D721Med (cell line): ENCODE results near the gene UST.

ENCODE experiments used
- DNase-seq: peaks from one replicate; pipeline ENCODE4 v3.0.0; 2011; ENCODE audit warnings: low spot score; ENCODE audit not compliant: insufficient read length
- FAIRE-seq: peaks from 2 replicates; lab custom pipeline; 2011; peaks lifted over from hg19 to GRCh38; lab: Jason Lieb, UNC
- TF ChIP-seq, protein P1 (sequence below): IDR thresholded peaks from 2 replicates; pipeline ENCODE4 v1.5.1; 2012; ENCODE audit warnings: mild to moderate bottlenecking, control low read depth; ENCODE audit not compliant: insufficient read depth; ENCODE audit errors: missing control alignments

UST gene

DNA sequence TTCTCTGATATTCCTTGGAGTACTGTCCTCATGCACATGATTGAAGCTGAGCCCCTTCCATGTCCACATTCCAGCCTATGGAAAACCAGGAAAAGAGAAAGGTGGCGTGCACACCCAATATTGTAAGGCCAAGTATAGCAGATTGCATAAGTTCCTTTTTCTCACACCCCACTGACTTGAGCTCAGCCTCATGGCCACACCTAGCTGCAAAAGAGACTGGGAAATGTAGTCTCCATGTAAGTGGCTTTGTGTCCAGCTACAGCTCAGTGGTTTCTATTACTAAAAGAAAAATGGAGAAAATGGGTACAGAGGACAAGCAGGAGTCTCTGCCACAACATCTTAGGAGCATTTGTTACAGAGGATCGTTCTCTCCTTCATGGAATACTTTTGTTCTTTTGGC, 10.8 kb upstream of the UST start:
- DNase-seq, result no peak
- TF ChIP-seq, protein P1, sequence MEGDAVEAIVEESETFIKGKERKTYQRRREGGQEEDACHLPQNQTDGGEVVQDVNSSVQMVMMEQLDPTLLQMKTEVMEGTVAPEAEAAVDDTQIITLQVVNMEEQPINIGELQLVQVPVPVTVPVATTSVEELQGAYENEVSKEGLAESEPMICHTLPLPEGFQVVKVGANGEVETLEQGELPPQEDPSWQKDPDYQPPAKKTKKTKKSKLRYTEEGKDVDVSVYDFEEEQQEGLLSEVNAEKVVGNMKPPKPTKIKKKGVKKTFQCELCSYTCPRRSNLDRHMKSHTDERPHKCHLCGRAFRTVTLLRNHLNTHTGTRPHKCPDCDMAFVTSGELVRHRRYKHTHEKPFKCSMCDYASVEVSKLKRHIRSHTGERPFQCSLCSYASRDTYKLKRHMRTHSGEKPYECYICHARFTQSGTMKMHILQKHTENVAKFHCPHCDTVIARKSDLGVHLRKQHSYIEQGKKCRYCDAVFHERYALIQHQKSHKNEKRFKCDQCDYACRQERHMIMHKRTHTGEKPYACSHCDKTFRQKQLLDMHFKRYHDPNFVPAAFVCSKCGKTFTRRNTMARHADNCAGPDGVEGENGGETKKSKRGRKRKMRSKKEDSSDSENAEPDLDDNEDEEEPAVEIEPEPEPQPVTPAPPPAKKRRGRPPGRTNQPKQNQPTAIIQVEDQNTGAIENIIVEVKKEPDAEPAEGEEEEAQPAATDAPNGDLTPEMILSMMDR, result no peak
- FAIRE-seq, result no peak

DNA sequence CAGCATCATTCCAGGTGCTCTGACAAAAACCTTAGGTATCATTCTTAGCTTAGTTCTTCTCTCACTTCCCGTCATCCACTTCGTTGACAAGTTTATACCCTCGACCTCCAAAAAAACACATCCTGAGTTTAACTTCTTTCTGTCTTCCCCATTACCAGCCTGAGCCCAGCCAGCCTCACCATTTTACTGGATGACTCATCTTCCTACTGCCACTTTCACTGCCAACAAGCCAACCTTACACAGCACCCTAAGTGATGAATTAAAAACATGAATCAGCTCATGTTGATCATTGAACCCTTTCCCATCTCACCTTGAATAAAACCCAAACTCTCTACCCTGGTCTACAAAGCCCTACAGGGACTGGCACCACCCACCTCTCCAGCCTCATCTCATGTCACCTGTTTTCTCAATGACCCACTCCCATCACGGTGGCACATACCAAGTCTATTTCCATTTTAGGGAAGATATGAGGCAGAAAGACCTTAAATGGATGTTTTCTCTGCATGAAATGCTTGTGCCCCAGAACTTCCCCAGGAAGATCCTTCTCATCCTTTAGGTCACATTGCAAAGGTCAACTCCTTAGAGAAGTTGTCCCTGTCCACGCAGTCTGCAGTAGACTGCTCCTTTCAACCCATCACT, 9.9 kb upstream of the UST start:
- FAIRE-seq, result no peak
- TF ChIP-seq, protein P1, result no peak
- no peak for DNase-seq

DNA sequence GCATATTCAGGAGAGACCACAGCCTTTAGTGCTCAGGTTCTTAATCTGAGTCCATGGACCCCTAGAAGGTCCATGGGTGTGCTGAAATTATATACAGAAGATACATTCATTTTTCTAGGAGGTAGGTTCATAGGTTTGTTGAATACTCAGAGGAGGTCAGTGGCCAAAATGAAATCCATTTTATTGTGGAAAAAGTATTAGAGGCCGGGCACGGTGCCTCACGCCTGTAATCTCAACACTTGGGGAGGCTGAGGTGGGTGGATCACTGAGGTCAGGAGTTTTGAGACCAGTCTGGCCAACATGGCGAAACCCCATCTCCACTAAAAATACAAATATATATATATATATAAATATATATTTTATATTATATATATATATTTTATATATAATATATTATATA, 9.0 kb upstream of the UST start:
- FAIRE-seq, result no peak
- no peak for DNase-seq
- TF ChIP-seq, protein P1, result no peak

DNA sequence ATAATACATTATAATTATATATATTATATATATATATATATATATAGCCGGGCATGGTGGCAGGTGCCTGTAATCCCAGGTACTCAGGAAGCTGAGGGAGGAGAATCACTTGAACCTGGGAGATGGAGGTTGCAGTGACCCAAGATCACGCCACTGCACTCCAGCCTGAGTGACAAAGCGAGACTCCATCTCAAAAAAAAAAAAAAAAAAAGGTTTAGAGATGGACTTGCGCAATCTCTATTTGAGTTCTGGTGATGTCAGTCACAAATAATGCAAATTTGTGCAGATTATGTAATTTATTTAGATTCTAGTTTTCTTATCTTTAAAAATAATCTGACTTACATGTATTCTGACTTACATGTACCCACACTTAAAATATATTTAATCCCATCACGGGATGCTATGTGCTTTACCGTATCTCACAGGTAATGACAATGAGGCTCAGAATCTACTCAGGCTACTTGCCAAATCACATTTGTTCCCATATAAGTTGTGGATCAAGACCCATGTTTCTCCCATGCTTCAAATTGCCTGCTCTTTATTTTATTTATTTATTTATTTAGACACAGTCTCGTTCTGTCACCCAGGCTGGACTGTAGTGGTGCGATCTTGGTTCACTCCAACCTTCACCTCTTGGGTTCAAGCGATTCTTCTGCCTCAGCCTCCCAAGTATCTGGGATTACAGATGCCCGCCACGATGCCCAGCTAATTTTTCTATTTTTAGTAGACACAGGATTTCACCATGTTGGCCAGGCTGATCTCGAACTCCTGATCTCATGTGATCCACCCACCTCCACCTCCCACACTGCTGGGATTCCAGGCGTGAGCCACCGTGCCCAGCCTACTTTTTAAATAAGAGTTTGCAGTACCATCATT, 7.6 kb upstream of the UST start:
- DNase-seq (no peak), FAIRE-seq (no peak)
- TF ChIP-seq, protein P1, result no peak

DNA sequence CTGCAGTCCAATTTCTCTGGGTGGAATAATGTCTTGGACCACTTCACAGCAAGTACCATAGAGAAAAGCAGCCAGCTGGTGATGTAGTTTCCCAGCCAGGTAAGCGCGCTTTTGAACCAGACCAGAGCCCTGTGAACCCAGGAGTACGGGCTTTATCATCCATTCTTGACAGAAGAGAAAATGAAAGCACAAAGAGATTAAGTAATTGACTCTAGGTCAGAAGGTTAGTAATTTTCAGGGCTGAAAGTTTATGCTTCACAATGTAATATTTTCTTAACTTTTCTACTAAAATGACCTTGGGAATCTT, 7.1 kb upstream of the UST start:
- DNase-seq (no peak), FAIRE-seq (no peak)
- TF ChIP-seq, protein P1, result no peak

DNA sequence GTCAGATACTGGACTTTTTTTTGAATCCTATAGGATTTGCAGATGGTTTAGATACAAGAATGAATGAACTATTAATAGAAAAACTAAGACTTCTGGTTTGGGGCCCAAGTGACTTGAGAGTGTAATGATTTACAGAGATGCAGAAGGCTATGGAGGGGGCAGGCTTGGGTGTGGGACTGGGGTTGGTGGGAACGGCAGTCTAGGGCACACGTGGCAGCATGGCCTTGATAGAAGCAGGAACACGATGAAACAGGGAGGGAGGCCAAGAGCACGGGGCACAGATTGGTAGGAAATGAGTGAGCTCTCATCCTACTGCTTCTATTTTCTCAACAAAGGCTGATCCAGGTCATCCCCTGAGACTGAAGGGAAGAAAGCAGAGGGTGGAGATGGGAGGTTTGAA, 3.4 kb upstream of the UST start:
- DNase-seq (no peak), FAIRE-seq (no peak)
- TF ChIP-seq, protein P1, result no peak

DNA sequence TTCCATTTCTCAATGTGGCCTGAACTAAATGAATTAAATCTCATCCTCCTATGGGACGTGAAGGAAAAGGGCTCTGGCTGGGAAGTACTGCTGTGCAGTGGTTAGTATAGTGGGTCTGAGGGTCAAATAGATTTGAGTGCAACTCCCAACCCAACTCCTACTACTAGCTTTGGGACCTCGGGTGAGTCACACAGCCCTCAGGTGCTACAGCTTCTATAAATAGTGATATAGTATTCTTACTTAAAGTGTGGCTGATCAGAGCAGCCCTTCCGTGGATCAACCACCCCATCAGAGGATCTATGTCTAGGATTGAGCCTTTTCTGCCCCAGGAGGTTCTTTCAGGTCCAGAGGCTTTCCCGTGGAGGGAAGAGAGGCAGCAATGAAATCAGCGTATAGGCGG, 904 bp upstream of the UST start:
- FAIRE-seq (no peak), DNase-seq (no peak)
- TF ChIP-seq, protein P1, result no peak
